Ishikawa (cell line): ENCODE data around the gene BPHL.

ENCODE experiments used
- CEBPB ChIP-seq: IDR thresholded peaks from 2 replicates; pipeline ENCODE4 v1.6.1; 2012
- FOXM1 ChIP-seq: IDR thresholded peaks from 2 replicates; pipeline ENCODE4 v1.6.1; 2012; ENCODE audit warnings: low read depth, borderline replicate concordance
- RAD21 ChIP-seq: IDR thresholded peaks from 2 replicates; pipeline ENCODE4 v1.6.1; 2012; ENCODE audit warnings: low read depth
- REST ChIP-seq: IDR thresholded peaks from 2 replicates; pipeline ENCODE4 v1.6.1; 2012; ENCODE audit warnings: low read depth, mild to moderate bottlenecking
- YY1 ChIP-seq: IDR thresholded peaks from 2 replicates; pipeline ENCODE4 v1.6.1; 2012; ENCODE audit warnings: low read depth
- TF ChIP-seq, protein P1 (sequence below): IDR thresholded peaks from 2 replicates; pipeline ENCODE4 v1.6.1; 2012

DNA sequence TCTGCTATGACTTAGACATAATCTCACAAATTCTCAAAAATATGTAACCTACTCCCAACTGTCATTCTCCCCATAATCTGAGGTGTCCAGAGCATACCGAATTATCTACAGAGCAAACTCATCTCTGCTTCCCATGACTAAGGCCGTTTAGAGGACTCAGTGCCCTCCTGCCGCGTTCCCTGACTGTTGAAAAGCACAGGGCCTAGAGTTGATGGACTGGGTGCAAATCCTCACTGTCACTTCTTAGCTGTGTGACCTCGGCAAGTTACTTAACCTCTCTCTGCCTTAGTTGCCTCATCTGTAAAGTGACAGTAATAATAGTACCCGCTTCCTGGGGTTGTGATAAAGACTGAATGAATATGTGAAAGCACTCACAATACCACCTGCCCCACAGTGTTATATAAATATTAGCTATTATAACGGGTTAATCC, 43.6 kb downstream of the BPHL start:
- TF ChIP-seq CEBPB: no peak
- TF ChIP-seq FOXM1: no peak
- TF ChIP-seq REST: no peak
- TF ChIP-seq, protein P1, sequence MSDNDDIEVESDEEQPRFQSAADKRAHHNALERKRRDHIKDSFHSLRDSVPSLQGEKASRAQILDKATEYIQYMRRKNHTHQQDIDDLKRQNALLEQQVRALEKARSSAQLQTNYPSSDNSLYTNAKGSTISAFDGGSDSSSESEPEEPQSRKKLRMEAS: no peak
- no peak for TF ChIP-seq YY1
- TF ChIP-seq RAD21: no peak
